Glutamatergic neuron (in vitro differentiated cells): ENCODE data around the gene RFX7. TPM values are rescaled to one million over a fixed set of nuclear protein-coding genes. Genes with fewer than 3 reads are reported as not detected.

Source experiments
- DNase-seq: peaks from one replicate; pipeline ENCODE4 v3.0.0; 2022
- H3K27ac Mint-ChIP-seq: one replicate; pipeline ENCODE4 v1.8.0; 2020; ENCODE audit warnings: mild to moderate bottlenecking, mixed read lengths, inconsistent platforms; ENCODE audit not compliant: unreplicated experiment
- H3K27me3 Mint-ChIP-seq: one replicate; pipeline ENCODE4 v1.8.0; 2020; ENCODE audit warnings: mild to moderate bottlenecking, moderate library complexity, mixed read lengths, inconsistent platforms; ENCODE audit not compliant: unreplicated experiment
- H3K36me3 Mint-ChIP-seq: one replicate; pipeline ENCODE4 v1.8.0; 2020; ENCODE audit warnings: mild to moderate bottlenecking, mixed read lengths, inconsistent platforms; ENCODE audit not compliant: unreplicated experiment
- H3K4me1 Mint-ChIP-seq: one replicate; pipeline ENCODE4 v1.8.0; 2020; ENCODE audit warnings: mild to moderate bottlenecking, low read depth, mixed read lengths, inconsistent platforms; ENCODE audit not compliant: unreplicated experiment
- H3K4me3 Mint-ChIP-seq: one replicate; pipeline ENCODE4 v1.8.0; 2020; ENCODE audit warnings: mild to moderate bottlenecking, mixed read lengths, inconsistent platforms; ENCODE audit not compliant: unreplicated experiment
- H3K9me3 Mint-ChIP-seq: one replicate; pipeline ENCODE4 v1.8.0; 2020; ENCODE audit warnings: mild to moderate bottlenecking, moderate library complexity, mixed read lengths, inconsistent platforms; ENCODE audit not compliant: unreplicated experiment
- CTCF ChIP-seq: fragments of 200-600 bp; sonication (generic); IDR thresholded peaks from one replicate; pipeline ENCODE4 v1.5.0; 2021; ENCODE audit not compliant: partially characterized antibody, unreplicated experiment
- total RNA-seq: library from RNA; stranded (reverse); fragmentation: NEBNext Ultra II Directional; extraction: Animal tissue kit (Norgen Biotek cat#: 25700); gene quantifications from one replicate; pipeline ENCODE4 v1.2.1, GENCODE V29; 2021; ENCODE audit not compliant: unreplicated experiment

Gene RFX7
- total RNA-seq, 1 donor from 2014 or later = 34.1 TPM

DNA sequence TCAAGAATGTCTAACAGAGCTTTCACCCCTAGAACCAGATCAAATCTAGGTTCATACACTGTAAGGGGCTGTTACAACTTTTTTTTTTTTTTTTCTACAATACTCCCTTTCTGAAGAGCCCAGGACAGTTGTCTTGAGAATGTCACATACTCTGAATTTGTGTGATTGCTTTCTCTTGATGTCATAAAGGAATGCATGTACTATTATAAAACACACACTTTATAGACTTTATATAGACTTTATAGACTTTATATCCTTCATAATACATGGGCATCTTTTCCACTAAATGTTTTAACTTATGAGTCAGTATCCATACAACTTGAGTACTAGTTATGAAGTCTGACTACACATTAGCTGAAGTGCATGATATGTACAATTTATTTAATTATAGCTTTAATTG, 26.3 kb downstream of the RFX7 start:
- H3K4me1 Mint-ChIP-seq = no peaks in the 10 kb centered on the region
- H3K36me3 Mint-ChIP-seq = peaks cover 4% of the 10 kb centered on the region
- H3K4me3 Mint-ChIP-seq = no peak overlapping the region
- H3K9me3 Mint-ChIP-seq = peaks cover 4% of the 10 kb centered on the region
- TF ChIP-seq CTCF = no peak
- H3K27ac Mint-ChIP-seq = no peak overlapping the region
- no peak for DNase-seq
- H3K27me3 Mint-ChIP-seq = no peaks in the 10 kb centered on the region

DNA sequence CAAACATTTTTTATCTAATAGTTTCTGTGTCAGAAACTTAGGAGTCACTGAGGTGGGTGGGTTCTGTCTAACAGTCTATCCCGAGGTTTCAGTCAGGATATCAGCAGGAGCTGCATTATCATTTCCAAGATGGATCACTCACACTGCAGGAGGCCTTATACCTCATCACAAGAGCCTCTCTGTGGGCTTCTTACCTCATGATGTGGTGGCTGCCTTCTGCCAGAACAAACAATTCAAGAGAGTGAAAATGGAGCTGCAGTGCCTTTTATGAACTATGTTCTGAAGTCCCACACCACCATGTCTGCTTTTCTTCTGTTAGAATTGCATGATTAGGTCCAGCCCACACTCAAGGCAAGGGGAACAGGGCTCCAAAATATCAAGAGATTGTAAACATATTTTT, 27.9 kb downstream of the RFX7 start:
- Mint-ChIP-seq H3K9me3 (peaks cover 1% of the 10 kb centered on the region), H3K4me1 (no peaks in the 10 kb centered on the region), H3K27me3 (no peaks in the 10 kb centered on the region), H3K27ac (no peak overlapping the region), H3K4me3 (no peak overlapping the region), H3K36me3 (peaks cover 14% of the 10 kb centered on the region)
- no peak for TF ChIP-seq CTCF
- DNase-seq = no peak

DNA sequence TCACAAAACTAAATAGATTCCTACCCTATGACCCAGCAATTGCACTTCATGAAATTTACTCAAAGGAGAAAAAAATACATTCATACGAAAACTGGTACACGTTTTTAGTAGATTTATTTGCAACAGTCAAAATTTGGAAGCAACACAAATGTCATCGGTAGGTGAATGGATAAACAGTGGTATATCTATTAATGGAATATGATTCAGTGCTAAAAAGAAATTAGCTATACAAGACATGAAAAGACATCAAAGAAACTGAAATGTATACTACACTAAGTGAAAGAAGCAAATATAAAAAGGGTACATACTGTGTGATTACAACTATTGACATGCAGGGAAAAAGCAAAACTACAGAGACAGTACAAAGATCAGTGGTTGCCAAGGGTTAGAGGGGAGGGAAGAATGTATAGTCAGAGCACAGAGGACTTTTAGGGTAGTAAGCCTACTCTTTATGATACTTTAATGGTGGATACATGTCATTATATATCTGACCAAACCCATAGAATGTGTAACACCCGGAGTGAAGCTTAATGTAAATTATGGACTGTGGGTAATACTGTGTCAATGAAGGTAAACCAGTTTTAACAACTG, 31.6 kb downstream of the RFX7 start:
- peaks cover 8% of the 10 kb centered on the region for H3K4me1 Mint-ChIP-seq

GRCh38 chr15:56211064-56211463, 32.6 kb downstream of the RFX7 start:
- no peaks in the 10 kb centered on the region for H3K27me3 Mint-ChIP-seq
- no peak overlapping the region for H3K4me3 Mint-ChIP-seq
- no peak for TF ChIP-seq CTCF
- H3K4me1 Mint-ChIP-seq = peaks cover 8% of the 10 kb centered on the region
- no peak overlapping the region for H3K27ac Mint-ChIP-seq
- peaks cover 19% of the 10 kb centered on the region for H3K36me3 Mint-ChIP-seq
- H3K9me3 Mint-ChIP-seq = peaks cover 1% of the 10 kb centered on the region
- DNase-seq = no peak

More for the DNA sequence above, 31.6 kb downstream of the RFX7 start:
- H3K27ac Mint-ChIP-seq = no peak overlapping the region
- peaks cover 19% of the 10 kb centered on the region for H3K36me3 Mint-ChIP-seq
- no peak overlapping the region for H3K4me3 Mint-ChIP-seq
- no peak for DNase-seq
- H3K27me3 Mint-ChIP-seq = no peaks in the 10 kb centered on the region
- H3K9me3 Mint-ChIP-seq = peaks cover 1% of the 10 kb centered on the region
- TF ChIP-seq CTCF = no peak

GRCh38 chr15:56208641-56209155, 35.0 kb downstream of the RFX7 start:
- H3K27ac Mint-ChIP-seq = no peak overlapping the region
- H3K36me3 Mint-ChIP-seq = peaks cover 19% of the 10 kb centered on the region
- H3K27me3 Mint-ChIP-seq = no peaks in the 10 kb centered on the region
- H3K4me1 Mint-ChIP-seq = peaks cover 8% of the 10 kb centered on the region
- peaks cover 1% of the 10 kb centered on the region for H3K9me3 Mint-ChIP-seq
- no peak overlapping the region for H3K4me3 Mint-ChIP-seq
- DNase-seq = no peak
- TF ChIP-seq CTCF = no peak
